HG03342 (cell line): Measurements from ENCODE around the gene PILRA.
"Not testable (repeated sequence)": the region's sequence is repeated elsewhere in the genome, so short reads cannot be mapped to it uniquely, and the experiment has no call there.

Experiments used
- ATAC-seq: cut with Tn5 transposase; IDR thresholded peaks from one replicate; pipeline ENCODE4 v1.9.1; 2021; ENCODE audit warnings: mild to moderate bottlenecking, moderate library complexity; ENCODE audit not compliant: unreplicated experiment

PILRA gene

GRCh38 chr7:100432621-100433275 lies 59.5 kb downstream of the PILRA start:
- no peak for ATAC-seq

GRCh38 chr7:100433276-100433591 lies 59.9 kb downstream of the PILRA start:
- ATAC-seq: no peak

DNA sequence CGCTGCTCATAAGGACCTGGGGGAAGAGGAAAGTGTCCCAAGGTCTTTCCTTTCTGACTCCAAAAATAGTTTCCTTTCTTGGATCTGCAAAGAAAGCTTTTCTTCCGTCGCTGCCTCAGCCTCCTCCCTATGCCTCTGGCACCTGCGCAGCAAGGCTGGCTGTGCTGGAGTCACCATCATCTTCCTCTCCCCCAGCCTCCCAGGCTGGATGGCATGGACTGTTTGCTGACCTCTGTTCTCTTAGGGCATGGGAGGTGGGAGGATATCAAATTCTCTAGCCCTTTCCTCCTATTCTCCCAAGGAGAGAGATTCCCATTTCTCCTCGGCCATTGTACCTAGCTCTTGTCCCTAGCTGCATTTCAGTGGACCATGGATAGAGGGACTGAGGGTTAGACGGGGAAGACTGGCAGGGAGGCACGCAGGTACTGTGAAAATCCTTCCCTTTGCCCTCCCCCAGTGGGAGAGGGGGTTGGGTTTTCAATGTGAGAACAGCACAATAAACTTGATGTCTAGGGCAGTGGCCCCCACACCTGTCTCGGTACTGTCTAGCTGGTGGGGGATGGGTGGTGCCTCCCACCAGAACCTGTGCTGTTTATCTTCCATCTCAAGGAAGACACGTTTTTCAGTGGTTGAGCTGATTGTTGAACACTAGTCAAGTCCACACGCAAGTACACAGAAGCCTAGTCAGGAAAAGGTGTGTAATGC lies 60.5 kb downstream of the PILRA start:
- no peak for ATAC-seq

DNA sequence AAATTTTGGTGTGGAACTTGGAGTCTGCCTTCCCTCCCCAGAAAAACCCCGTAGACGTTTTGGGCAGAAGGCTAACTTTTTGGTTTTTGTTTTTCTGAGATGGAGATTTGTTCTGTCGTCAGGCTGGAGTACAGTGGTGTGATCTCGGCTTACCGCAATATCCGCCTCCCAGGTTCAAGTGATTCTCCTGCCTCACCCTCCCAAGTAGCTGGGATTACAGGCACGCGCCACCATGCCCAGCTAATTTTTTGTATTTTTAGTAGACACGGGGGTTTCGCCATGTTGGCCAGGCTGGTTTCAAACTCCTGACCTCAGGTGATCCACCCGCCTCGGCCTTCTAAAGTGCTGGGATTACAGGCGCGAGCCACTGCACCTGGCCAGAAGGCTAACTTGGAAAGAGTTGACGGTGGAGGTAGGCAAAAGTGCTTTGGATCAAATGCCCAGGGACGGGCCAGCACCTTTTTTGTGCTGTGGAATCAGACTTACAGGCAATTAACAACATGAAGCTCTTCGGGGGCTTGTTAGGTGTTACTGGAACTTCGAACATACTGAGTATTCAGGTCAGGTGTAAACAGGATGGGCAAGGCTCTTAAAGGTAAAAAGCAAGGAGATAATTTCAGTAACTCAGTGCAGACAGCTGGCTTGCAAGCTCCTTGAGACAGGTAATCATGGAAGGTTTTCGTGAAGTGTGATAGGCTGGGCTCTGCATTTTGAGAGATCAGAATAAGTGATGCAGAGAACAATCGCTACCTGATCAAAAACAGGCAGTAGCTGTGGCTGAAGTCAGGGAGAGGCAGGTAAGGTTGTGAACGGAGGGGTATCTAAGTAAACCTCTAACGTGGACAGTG lies 61.2 kb downstream of the PILRA start:
- no peak for ATAC-seq

GRCh38 chr7:100435401-100436304 lies 62.4 kb downstream of the PILRA start:
- ATAC-seq: peak; percentile 27

- no peak for ATAC-seq
These were observed 64.1 kb downstream of the PILRA start for GRCh38 chr7:100437150-100438100.

DNA sequence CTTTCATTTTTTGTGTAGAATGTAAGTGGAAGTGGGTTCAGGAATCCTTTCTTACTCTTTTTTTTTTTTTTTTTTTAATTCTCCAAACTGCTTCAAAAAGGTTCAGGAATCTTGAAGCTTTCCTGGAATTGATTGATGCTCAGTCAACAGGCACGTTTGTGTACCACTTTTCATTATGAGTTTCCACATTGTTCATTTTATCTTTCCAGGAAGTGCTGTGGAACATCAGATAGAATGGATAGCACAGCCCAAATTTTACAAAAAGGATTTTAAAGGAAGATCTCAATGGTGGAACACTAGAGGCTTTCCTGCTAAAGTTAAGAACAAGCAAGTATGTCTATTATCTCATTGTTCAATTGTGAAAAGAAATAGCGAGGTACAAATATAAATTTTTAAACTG lies 64.9 kb downstream of the PILRA start:
- no peak for ATAC-seq

GRCh38 chr7:100438731-100439130 lies 65.4 kb downstream of the PILRA start:
- ATAC-seq: not testable (repeated sequence)

GRCh38 chr7:100439244-100439643 lies 66.0 kb downstream of the PILRA start:
- ATAC-seq: not testable (repeated sequence)

GRCh38 chr7:100441641-100442535 lies 68.6 kb downstream of the PILRA start:
- no peak for ATAC-seq

DNA sequence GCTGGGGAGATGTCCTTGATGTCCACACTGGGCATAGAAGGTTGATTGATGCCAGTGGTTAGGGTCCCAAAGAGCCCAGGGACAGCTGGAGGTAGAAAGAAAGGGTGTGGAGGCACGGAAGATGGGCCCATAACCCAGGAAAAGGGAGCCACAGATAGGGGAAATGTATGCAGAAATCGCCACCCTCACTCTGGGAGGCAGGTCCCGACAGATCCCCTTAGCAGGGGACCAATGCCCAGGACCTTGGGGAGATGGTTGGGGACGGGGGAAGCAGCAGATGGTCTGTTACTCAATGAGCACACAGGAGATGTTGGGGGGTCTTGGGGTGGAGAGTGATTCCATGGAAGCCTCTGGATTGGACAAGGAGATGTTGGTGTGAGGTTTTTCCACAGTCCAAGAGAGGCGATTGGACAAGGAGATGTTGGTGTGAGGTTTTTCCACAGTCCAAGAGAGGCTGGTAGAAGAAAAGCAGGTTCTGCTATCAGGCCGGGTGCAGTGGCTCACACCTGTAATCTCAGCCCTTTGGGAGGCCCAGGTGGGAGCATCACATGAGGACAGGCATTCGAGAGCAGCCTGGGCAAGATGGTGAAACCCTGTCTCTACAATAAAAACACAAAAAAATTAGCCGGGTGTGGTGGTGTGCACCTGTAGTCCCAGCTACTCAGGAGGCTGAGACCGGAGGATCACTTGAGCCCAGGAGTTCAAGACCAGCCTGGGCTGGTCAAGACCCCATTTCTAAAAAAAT lies 70.0 kb downstream of the PILRA start:
- no peak for ATAC-seq

GRCh38 chr7:100444311-100445278 lies 71.3 kb downstream of the PILRA start:
- ATAC-seq: no peak

DNA sequence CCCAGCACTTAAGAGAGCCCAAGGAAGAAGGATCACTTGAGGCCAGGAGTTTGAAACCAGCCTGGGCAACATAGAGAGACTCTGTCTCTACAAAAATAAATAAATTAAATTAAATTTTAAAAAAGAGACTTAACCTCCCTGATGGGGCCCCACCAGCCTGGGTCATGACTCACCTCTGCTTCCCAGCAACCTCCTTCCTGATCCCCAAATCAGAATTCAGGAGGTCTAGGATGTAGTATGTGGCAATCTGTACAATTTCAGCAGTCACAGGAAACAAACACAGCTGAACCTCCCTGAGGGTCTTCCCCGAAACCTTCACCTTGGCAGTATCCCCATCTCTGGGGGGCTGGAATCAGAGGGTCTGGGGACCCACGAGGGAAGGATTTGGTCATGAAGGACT lies 72.8 kb downstream of the PILRA start:
- no peak for ATAC-seq

DNA sequence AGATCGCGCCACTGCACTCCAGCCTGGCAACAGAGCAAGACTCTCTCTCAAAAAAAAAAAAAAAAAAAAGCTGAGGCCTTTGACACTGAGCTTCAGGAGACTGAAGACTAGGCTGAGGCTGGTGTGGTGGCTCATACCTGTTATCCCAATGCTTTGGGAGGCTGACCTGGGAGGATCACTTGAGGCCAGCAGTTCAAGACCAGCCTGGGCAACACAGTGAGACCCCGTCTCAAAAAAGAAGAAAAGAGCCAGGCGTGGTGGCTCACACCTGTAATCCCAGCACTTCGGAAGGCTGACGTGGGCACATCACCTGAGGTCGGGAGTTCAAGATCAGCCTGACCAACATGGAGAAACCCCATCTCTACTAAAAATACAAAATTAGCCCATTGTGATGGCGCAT lies 74.1 kb downstream of the PILRA start:
- not testable (repeated sequence) for ATAC-seq

GRCh38 chr7:100449190-100449795 lies 76.0 kb downstream of the PILRA start:
- ATAC-seq: no peak
